Activated CD8-positive, alpha-beta memory T cell treated with anti-CD3 and anti-CD28 coated beads for 36 hours (primary cell): Measurements from ENCODE around the gene TSC22D4. TPM values are rescaled to one million over a fixed set of nuclear protein-coding genes. Genes with fewer than 3 reads are reported as not detected.

Experiments used
- CTCF ChIA-PET: fragments of 350-600 bp; sonication (Branson Sonifier 250); formaldehyde crosslinking; loops from one replicate; lab custom pipeline; 2021; ENCODE audit warnings: antibody characterized with exemption; lab: Charles Lee
- POLR2A ChIA-PET: fragments of 350-600 bp; sonication (Branson Sonifier 250); formaldehyde crosslinking; loops from one replicate; lab custom pipeline; 2021; ENCODE audit warnings: antibody characterized with exemption; lab: Charles Lee
- total RNA-seq, 2 experiments: library from RNA; stranded (reverse); gene quantifications; one replicate each; pipeline ENCODE4 v1.2.3, GENCODE V29; 2021

TSC22D4 gene
- total RNA-seq, 2 experiments from 2014 or later, result 90.9 to 95.0 TPM

DNA sequence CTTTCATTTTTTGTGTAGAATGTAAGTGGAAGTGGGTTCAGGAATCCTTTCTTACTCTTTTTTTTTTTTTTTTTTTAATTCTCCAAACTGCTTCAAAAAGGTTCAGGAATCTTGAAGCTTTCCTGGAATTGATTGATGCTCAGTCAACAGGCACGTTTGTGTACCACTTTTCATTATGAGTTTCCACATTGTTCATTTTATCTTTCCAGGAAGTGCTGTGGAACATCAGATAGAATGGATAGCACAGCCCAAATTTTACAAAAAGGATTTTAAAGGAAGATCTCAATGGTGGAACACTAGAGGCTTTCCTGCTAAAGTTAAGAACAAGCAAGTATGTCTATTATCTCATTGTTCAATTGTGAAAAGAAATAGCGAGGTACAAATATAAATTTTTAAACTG is 40.8 kb downstream of the TSC22D4 start:
- CTCF ChIA-PET, result interaction anchor here (2.1 to 2.4 kb wide), 2 partner anchors 9 to 13 kb away, joined by 8 read pairs; no protein-coding TSS in a partner anchor
- POLR2A ChIA-PET, result interaction anchor here (0.6 kb wide), 1 partner anchor 196 kb away, joined by 13 read pairs; no protein-coding TSS in a partner anchor

DNA sequence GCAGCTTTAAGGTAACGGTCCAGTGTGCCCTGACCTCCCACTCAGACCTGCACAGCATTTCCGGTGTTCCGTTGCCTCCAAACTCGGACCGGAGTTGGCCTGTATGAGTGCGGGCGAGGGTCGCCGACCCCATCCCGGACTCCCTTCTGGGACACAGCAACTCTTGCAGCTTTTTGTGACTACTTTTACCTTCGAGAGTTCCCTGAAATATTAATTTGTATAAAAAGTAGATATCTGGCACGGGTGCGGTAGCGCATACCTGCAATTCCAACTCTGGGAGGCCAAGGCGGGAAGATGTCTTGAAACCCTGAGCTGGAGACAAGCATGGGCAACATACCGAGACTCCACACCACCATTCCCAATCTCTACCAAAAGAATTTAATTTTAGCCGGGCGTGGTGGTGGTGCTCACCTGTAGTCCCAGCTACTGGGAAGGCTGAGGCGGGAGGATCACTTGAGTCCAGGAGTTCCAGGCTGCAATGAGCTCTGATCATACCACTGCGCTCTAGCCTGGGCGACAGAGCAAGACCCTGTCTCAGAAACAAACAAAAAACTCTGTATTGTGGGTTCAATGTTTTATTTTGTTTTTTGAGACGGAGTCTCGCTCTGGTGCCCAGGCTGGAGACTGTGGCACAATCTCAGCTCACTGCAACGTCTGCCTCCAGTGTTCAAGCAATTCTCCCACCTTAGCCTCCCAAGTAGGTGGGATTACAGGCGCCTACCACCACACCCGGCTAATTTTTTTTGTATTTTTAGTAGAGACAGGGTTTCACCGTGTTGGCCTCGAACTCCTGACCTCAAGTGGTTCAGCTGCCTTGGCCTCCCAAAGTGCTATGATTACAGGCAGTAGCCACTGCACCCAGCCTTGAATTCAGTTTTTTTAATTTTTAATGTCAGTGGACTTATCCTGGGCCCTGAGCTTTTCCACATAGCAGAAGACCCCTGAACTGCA is 41.6 kb downstream of the TSC22D4 start:
- POLR2A ChIA-PET, result interaction anchor here (0.7 to 1.0 kb wide), 5 partner anchors 13 to 355 kb away, joined by 3 to 5 read pairs (median 4); no protein-coding TSS in a partner anchor

GRCh38 chr7:100435401-100436304 is 43.4 kb downstream of the TSC22D4 start:
- CTCF ChIA-PET, result interaction anchor here (1.3 to 2.4 kb wide), 3 partner anchors 14 to 20 kb away, joined by 3 to 8 read pairs (median 4); no protein-coding TSS in a partner anchor
- POLR2A ChIA-PET, result interaction anchor here (0.9 to 1.3 kb wide), 3 partner anchors 107 to 151 kb away, joined by 3 to 7 read pairs (median 3); partner anchors contain the start of gene FBXO24

More for the DNA sequence above, 41.6 kb downstream of the TSC22D4 start:
- CTCF ChIA-PET, result interaction anchor here (0.8 to 2.4 kb wide), 5 partner anchors 9 to 149 kb away, joined by 3 to 8 read pairs (median 4); partner anchors contain the start of genes FBXO24 and LRCH4

- POLR2A ChIA-PET, result interaction anchor here (0.8 kb wide), 1 partner anchor 19 kb away, joined by 3 read pairs; no protein-coding TSS in a partner anchor
- CTCF ChIA-PET, result interaction anchor here (0.7 to 1.4 kb wide), 4 partner anchors 16 to 124 kb away, joined by 3 to 4 read pairs (median 4); no protein-coding TSS in a partner anchor
These were observed 44.5 kb downstream of the TSC22D4 start for GRCh38 chr7:100434297-100435144.

- POLR2A ChIA-PET, result no interaction called here
These were observed 45.3 kb downstream of the TSC22D4 start for GRCh38 chr7:100433592-100434296.

GRCh38 chr7:100433276-100433591 is 45.8 kb downstream of the TSC22D4 start:
- ChIA-PET CTCF (no interaction called here), POLR2A (no interaction called here)

More at GRCh38 chr7:100433592-100434296, 45.3 kb downstream of the TSC22D4 start:
- CTCF ChIA-PET, result interaction anchor here (1.4 kb wide), 1 partner anchor 49 kb away, joined by 4 read pairs; no protein-coding TSS in a partner anchor

DNA sequence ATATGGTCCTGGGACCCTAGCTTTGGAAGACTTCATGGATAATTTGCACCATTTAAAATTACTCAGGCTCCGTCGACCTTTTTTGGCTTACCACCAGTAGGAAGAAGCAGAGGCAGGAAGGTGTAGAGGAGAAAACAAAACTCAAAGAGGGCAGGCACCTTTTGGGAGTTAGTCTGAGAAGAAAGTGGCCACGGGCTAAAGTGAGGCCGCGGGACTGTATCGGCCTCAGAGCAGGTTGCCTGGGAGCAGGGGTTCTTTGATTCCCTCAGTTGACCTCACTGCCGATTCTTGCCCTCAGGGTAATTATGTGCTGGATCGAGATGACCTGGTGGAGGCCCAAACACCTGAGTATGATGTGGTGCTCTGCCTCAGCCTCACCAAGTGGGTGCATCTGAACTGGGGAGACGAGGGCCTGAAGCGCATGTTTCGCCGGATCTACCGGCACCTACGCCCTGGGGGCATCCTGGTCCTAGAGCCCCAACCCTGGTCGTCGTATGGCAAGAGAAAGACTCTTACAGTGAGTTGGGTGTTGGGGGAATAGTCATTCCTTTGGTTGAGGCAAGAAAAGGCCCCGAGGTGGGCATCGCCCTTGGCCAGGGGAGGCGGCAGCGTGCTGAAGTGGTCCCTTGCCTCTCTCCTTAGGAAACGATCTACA is 46.3 kb downstream of the TSC22D4 start:
- ChIA-PET POLR2A (no interaction called here), CTCF (no interaction called here)

- POLR2A ChIA-PET, result no interaction called here
- CTCF ChIA-PET, result no interaction called here
These were observed 47.0 kb downstream of the TSC22D4 start for GRCh38 chr7:100432053-100432452.

DNA sequence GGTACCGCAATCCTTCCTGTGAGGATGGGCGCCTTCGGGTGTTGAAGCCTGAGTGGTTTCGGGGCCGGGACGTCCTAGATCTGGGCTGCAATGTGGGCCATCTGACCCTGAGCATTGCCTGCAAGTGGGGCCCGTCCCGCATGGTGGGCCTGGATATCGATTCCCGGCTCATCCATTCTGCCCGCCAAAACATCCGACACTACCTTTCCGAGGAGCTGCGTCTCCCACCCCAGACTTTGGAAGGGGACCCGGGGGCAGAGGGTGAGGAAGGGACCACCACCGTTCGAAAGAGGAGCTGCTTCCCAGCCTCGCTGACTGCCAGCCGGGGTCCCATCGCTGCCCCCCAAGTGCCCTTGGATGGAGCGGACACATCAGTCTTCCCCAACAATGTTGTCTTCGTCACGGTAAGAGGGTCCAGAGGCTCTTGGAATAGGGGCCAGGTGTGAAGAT is 47.7 kb downstream of the TSC22D4 start:
- ChIA-PET CTCF (no interaction called here), POLR2A (no interaction called here)

DNA sequence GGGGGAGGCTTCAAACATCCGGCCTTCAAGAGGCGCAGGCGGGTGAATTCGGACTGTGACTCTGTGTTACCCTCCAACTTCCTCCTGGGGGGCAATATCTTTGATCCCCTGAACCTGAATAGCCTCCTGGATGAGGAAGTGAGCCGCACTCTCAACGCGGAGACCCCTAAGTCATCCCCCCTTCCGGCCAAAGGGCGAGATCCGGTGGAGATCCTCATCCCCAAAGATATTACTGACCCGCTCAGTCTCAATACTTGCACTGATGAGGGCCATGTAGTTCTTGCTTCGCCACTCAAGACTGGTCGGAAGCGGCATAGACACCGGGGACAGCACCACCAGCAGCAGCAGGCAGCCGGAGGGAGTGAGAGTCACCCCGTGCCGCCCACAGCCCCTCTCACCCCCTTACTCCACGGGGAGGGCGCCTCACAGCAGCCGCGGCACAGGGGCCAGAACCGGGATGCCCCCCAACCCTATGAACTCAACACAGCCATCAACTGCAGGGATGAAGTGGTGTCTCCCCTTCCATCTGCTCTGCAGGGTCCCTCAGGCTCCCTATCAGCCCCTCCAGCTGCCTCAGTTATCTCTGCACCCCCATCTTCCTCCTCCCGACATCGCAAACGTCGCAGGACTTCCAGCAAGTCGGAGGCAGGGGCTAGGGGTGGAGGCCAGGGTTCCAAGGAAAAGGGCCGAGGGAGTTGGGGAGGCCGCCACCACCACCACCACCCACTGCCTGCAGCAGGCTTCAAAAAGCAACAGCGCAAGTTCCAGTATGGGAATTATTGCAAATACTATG is 48.3 kb downstream of the TSC22D4 start:
- CTCF ChIA-PET, result interaction anchor here (0.8 to 1.1 kb wide), 2 partner anchors 15 to 20 kb away, joined by 4 to 9 read pairs; no protein-coding TSS in a partner anchor
- POLR2A ChIA-PET, result interaction anchor here (0.6 to 0.9 kb wide), 4 partner anchors 18 to 252 kb away, joined by 3 to 4 read pairs (median 3); no protein-coding TSS in a partner anchor

GRCh38 chr7:100429637-100430492 is 49.1 kb downstream of the TSC22D4 start, which contains the start of gene MEPCE:
MEPCE (plus strand) TSS chr7:100429831; CDS start chr7:100430019, 188 bp downstream.
- ChIA-PET CTCF (interaction anchor here (0.8 to 2.5 kb wide), 5 partner anchors 16 to 276 kb away, joined by 3 to 9 read pairs (median 4); partner anchors contain the start of gene FBXO24), POLR2A (interaction anchor here (0.6 to 2.5 kb wide), 17 partner anchors 14 to 303 kb away, joined by 3 to 8 read pairs (median 3); partner anchors contain the start of genes FBXO24, GPC2, LAMTOR4 and MBLAC1)

- POLR2A ChIA-PET, result interaction anchor here (0.6 to 2.5 kb wide), 17 partner anchors 15 to 309 kb away, joined by 3 to 8 read pairs (median 3); partner anchors contain the start of genes FBXO24, GPC2, LAMTOR4 and MBLAC1
- CTCF ChIA-PET, result interaction anchor here (1.1 to 2.5 kb wide), 4 partner anchors 21 to 276 kb away, joined by 3 to 9 read pairs (median 3); partner anchors contain the start of gene FBXO24
These were observed 49.9 kb downstream of the TSC22D4 start for GRCh38 chr7:100428967-100429636.

GRCh38 chr7:100428199-100428966 is 50.6 kb downstream of the TSC22D4 start, which contains the start of gene ZCWPW1:
ZCWPW1 (minus strand) TSS chr7:100428703; CDS start chr7:100420649, 8,054 bp downstream.
- POLR2A ChIA-PET, result interaction anchor here (0.5 to 2.5 kb wide), 11 partner anchors 27 to 308 kb away, joined by 3 to 8 read pairs (median 3); partner anchors contain the start of genes FBXO24, GPC2, POP7 and STAG3
- CTCF ChIA-PET, result interaction anchor here (0.6 to 2.5 kb wide), 4 partner anchors 21 to 737 kb away, joined by 3 to 9 read pairs (median 4); no protein-coding TSS in a partner anchor
